IPS DF 4.7 (cell line): ENCODE results near the gene TAS2R38.
A peak's percentile ranks its signal among the peaks of the same experiment; 100 is the strongest.

ENCODE experiments used
- DNase-seq: peaks from one replicate; pipeline ENCODE4 v3.0.0-alpha.2; 2013; ENCODE audit warnings: low spot score; ENCODE audit errors: extremely low read depth

TAS2R38 gene

GRCh38 chr7:141976524-141977245 is 3.1 kb upstream of the TAS2R38 start:
- no peak for DNase-seq

GRCh38 chr7:141975806-141976523 is 2.4 kb upstream of the TAS2R38 start:
- peak; percentile 80 for DNase-seq

DNA sequence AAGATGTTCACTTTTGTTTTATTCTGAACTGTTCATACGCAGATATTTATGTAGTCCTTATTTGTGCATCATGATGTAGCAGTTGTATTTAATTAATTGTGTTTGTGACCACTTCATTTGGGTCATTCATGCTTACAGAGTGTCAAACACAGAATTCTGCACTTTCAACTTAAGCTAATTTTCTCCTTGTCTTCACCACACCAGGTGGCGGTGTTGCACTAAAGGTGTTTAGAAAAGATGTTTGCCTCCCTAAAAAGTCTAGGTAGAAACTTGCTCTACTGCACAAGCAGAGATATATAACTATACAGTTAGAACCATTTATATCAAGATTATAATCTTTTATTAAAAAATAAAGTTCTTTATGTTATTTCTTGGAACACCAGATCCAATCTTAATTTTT is 1.3 kb upstream of the TAS2R38 start:
- DNase-seq: no peak

- DNase-seq: no peak
Measured at GRCh38 chr7:141960687-141961422, 12.7 kb downstream of the TAS2R38 start.

- DNase-seq: no peak
Measured at GRCh38 chr7:141956084-141956483, 17.5 kb downstream of the TAS2R38 start.

DNA sequence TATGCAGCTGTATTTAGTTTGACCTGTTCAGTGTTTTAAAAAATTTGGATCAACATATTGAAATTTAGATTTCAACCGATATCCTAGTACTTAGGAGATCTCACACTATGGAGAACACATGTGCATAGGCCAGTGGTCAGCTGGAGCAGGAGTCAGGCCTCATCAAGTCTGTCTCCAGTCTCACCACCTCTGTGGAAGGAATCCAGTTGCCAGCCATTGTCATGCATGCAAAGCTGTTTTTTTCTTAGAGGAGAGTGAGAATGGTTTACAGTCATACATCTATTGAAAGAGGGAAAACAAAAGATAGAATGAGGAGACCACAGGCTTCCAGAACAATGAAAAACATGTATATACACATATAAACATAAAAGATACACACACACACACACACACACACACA is 19.2 kb downstream of the TAS2R38 start:
- DNase-seq: no peak

- DNase-seq: no peak
Measured at GRCh38 chr7:141952461-141952860, 21.1 kb downstream of the TAS2R38 start.

- DNase-seq: no peak
Measured at GRCh38 chr7:141950806-141951205, 22.8 kb downstream of the TAS2R38 start.

GRCh38 chr7:141949911-141950310 is 23.7 kb downstream of the TAS2R38 start:
- DNase-seq: no peak

DNA sequence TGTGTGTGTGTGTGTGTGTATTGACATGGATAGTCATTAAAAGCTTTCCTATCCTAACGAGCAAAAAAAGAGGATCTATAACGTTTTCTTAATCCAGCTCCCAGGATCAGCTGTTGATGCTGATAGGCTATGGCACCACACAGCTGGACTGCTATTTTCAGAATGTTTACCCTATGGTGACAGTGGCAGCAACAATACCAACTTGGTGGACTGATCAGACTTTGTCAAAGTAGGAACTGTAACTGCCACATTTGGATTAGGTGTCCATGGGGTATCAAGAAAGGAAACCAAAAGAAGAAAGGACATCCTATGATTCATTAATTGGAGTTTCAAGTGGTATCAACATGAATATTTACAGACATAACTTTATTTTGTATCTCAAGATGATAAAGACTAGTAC is 24.1 kb downstream of the TAS2R38 start:
- no peak for DNase-seq

GRCh38 chr7:141949021-141949420 is 24.6 kb downstream of the TAS2R38 start:
- DNase-seq: no peak

DNA sequence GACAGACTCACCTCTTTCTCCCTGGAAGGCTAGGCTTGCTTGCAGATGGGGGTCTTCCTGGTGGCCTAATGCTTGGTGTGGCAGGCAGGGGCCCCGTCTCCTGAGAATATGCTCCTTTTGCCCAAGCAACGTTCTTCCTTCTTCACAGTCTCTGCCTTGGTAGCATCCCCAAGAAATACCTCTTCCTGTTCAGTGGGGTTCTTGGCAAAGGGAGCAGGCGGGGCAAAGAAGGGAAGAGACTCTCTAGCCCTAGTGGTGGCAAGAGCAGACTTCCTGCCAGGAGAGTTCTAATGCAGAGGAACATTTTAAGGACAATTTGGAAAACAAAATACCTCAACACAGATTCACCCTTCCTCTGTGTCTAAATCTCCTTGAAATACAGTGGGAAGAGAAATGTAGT is 26.8 kb downstream of the TAS2R38 start, which contains the start of gene CLEC5A:
TSS of gene CLEC5A (minus strand) at position 179 of the 400 bp plus-strand sequence. CDS start 682 bp downstream, outside the sequence.
- no peak for DNase-seq

DNA sequence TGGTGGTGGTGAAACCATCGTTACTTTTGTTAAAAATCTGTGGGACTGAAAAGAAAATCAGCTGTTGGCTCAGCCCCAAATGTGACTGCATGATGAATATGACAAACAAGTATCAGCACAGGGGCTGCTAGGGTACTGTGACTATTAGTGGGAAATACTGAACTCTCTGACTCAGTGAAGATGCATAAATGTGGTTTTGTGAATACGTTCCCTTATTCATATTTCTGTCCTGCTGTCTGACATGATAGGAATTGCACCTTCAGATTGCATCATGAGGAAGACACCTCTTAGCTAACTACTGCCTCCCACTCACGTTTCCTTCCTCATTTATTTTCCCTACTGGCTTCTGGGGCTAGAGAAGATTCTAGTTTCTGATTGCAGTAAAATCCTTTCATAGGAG is 28.2 kb downstream of the TAS2R38 start:
- DNase-seq: no peak

DNA sequence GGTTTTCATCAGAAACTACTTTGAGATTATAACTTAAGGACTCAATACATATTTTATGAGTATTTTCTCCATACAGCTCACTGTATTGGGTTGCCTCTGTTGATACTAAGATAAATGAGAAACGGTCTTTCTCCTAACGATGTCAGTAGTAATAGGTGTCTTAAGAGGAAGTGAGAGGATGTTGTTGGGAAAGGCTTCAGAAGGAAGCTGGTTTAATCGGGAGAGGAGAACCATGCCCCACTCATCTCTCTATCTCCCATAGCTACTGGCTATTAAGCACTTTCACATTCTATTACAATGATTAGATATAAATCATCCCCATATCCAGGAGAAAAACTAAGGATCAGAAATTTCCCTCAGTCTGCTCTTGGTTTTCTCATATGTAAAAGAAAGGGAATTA is 28.8 kb downstream of the TAS2R38 start:
- DNase-seq: no peak

GRCh38 chr7:141943846-141944245 is 29.7 kb downstream of the TAS2R38 start:
- DNase-seq: no peak

GRCh38 chr7:141941075-141941474 is 32.5 kb downstream of the TAS2R38 start:
- DNase-seq: no peak

GRCh38 chr7:141930211-141930610 is 43.4 kb downstream of the TAS2R38 start:
- DNase-seq: no peak

GRCh38 chr7:141928845-141929195 is 44.8 kb downstream of the TAS2R38 start:
- DNase-seq: no peak

DNA sequence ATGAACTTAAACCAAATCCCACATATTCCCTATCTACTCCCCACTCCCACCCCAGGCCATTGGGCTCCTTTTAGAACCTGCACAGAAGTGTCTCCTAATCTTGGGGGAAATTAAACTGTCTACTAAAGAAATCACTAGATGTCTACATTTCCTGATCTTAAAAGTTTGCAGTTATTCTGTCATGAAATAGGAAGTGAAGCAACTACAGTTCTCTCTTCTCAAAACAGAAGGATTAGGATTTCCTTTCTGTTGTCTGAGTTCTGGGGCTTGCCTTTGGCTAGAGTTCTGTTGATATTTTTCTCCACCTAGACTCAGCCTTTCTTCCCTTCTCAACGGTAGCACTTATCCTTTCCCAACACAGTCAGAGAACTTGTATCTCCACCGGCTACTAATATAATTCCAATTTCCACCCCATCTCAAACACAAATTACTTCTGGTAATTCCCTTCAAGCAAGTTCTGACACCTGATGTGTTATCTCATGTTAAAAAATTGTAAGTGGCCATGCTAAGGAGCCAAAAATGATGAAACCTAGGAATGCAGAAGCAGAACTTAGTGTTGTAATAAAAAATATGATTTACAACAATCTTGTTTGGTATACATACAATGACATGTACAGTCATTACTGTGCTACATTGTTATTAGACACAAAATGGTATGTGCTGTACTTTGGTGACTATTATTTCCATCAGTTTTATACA is 45.3 kb downstream of the TAS2R38 start:
- no peak for DNase-seq
